Endothelial cell of umbilical vein (primary cell): ENCODE data around the gene SERPINE1. TPM values are rescaled to one million over a fixed set of nuclear protein-coding genes. Genes with fewer than 3 reads are reported as not detected.

Experiments
- BruUV-seq: library from RNA; stranded (reverse); fragments of 400-500 nt; replicated peaks from 2 replicates; lab custom pipeline; 2021; lab: Mats Ljungman, UMichigan
- CTCF ChIA-PET: fragments of 300-600, 350-600 bp; sonication (Branson Sonifier 250); formaldehyde crosslinking; loops from one replicate; lab custom pipeline; 2021; ENCODE audit warnings: antibody characterized with exemption, inconsistent platforms; lab: Charles Lee
- POLR2A ChIA-PET: fragments of 300-600, 350-600 bp; sonication (Branson Sonifier 250); formaldehyde crosslinking; loops from one replicate; lab custom pipeline; 2021; ENCODE audit warnings: antibody characterized with exemption, inconsistent platforms; lab: Charles Lee
- DNase-seq: peaks from one replicate; pipeline ENCODE4 v3.0.0-alpha.2; 2011; ENCODE audit warnings: low read depth, low spot score
- FAIRE-seq: peaks from 2 replicates; lab custom pipeline; 2011; peaks lifted over from hg19 to GRCh38; lab: Jason Lieb, UNC
- H2AFZ ChIP-seq: 2 replicates; pipeline ENCODE4 v1.6.0; 2012; ENCODE audit warnings: low read depth, low read length, control low read depth, inconsistent platforms
- H3K27ac ChIP-seq: 2 replicates; pipeline ENCODE4 v1.5.1; 2011; ENCODE audit warnings: low read depth, mild to moderate bottlenecking, control low read depth, low read length, moderate library complexity; ENCODE audit not compliant: insufficient read depth
- H3K27me3 ChIP-seq, 2 experiments: 2 replicates each; pipeline versions ENCODE4 v1.6.0 to v1.6.1; 2011; ENCODE audit warnings: low read length in 2 of 2, mixed read lengths in 1 of 2; ENCODE audit not compliant: control insufficient read depth in 2 of 2, insufficient read depth in 2 of 2
- H3K36me3 ChIP-seq, 2 experiments: 2 replicates in 1 of 2; 3 replicates in 1 of 2; pipeline ENCODE4 v1.5.1; 2011; ENCODE audit warnings: low read length in 2 of 2, mild to moderate bottlenecking in 1 of 2, moderate library complexity in 1 of 2; ENCODE audit not compliant: control insufficient read depth in 2 of 2, insufficient read depth in 2 of 2; ENCODE audit errors: extremely low read depth in 1 of 2
- H3K4me1 ChIP-seq: 3 replicates; pipeline ENCODE4 v1.5.1; 2011; ENCODE audit warnings: mild to moderate bottlenecking, low read length; ENCODE audit not compliant: control insufficient read depth, insufficient read depth; ENCODE audit errors: extremely low read depth
- H3K4me2 ChIP-seq: 2 replicates; pipeline ENCODE4 v1.6.1; 2011; ENCODE audit warnings: low read length, control low read depth, mixed read lengths; ENCODE audit not compliant: insufficient read depth
- H3K4me3 ChIP-seq, 3 experiments: fragments of 200-600 bp in 1 of 3; sonication (generic), shearing (Covaris generic) in 1 of 3; replicated peaks in 1 of 3; 2 replicates each; pipeline ENCODE4 v1.5.1; 2011 to 2016; ENCODE audit warnings: control low read depth in 3 of 3, low read length in 3 of 3, mild to moderate bottlenecking in 2 of 3, inconsistent platforms in 1 of 3, low read depth in 1 of 3, moderate library complexity in 1 of 3; ENCODE audit not compliant: insufficient read depth in 1 of 3
- H3K79me2 ChIP-seq: 2 replicates; pipeline ENCODE4 v1.6.0; 2012; ENCODE audit warnings: low read length, inconsistent platforms; ENCODE audit not compliant: control insufficient read depth, insufficient read depth
- H3K9ac ChIP-seq: replicated peaks from 2 replicates; pipeline ENCODE3; 2011; ENCODE audit warnings: low read length, control low read depth; ENCODE audit not compliant: insufficient read depth; ENCODE audit errors: extremely low read depth
- H3K9me1 ChIP-seq: replicated peaks from 3 replicates; pipeline ENCODE4 v1.6.0; 2011; ENCODE audit warnings: mild to moderate bottlenecking, low read length; ENCODE audit not compliant: control insufficient read depth, insufficient read depth; ENCODE audit errors: extremely low read depth
- H3K9me3 ChIP-seq: replicated peaks from 2 replicates; pipeline ENCODE4 v1.5.1; 2012; ENCODE audit warnings: low read length, inconsistent platforms; ENCODE audit not compliant: control insufficient read depth, insufficient read depth
- H4K20me1 ChIP-seq: replicated peaks from 2 replicates; pipeline ENCODE3; 2011; ENCODE audit warnings: mild to moderate bottlenecking, low read length; ENCODE audit not compliant: control insufficient read depth, insufficient read depth; ENCODE audit errors: extremely low read depth
- EZH2 ChIP-seq: IDR thresholded peaks from 2 replicates; pipeline ENCODE4 v1.6.1; 2012; ENCODE audit warnings: borderline replicate concordance, low read depth, mild to moderate bottlenecking, moderate library complexity, low read length, inconsistent platforms; ENCODE audit not compliant: severe bottlenecking
- POLR2AphosphoS5 ChIP-seq: IDR thresholded peaks from 2 replicates; pipeline ENCODE4 v1.6.1; 2012; ENCODE audit warnings: low read depth, mild to moderate bottlenecking, control low read depth, low read length, moderate library complexity; ENCODE audit not compliant: insufficient read depth
- dilution Hi-C: fragments of 300-500 bp; cut with MboI; formaldehyde crosslinking; loops from one replicate; pipeline ENCODE4 v1.15.0; 2019; ENCODE audit warnings: low sequenced_read_pairs; ENCODE audit not compliant: extremely low pct_ligation_motif_present
- intact Hi-C: fragments of 100-400 bp; cut with micrococcal nuclease; formaldehyde crosslinking; loops from one replicate; pipeline ENCODE4 v1.10.0; 2022
- polyA plus RNA-seq, 4 experiments: library from polyadenylated mRNA; depleted of rRNA in 3 of 4; stranded (reverse) in 3 of 4; unstranded in 1 of 4; fragments of >200 nt; gene quantifications; 2 replicates each; pipeline versions ENCODE4 v1.2.1 to v1.2.3, GENCODE V29; 2011 to 2012; ENCODE audit warnings: missing spikeins in 1 of 4
- total RNA-seq: library from RNA; stranded (reverse); gene quantifications from 2 replicates; pipeline ENCODE4 v1.2.3, GENCODE V29; 2021
- TF ChIP-seq, protein P1 (sequence below), 2 donors: IDR thresholded peaks; 1 replicate in 1 of 2; 2 replicates in 1 of 2; pipeline ENCODE4 v1.5.1; 2011; ENCODE audit warnings: low read length in 2 of 2, mild to moderate bottlenecking in 2 of 2, moderate library complexity in 2 of 2, control low read depth in 1 of 2, inconsistent platforms in 1 of 2, low read depth in 1 of 2; ENCODE audit not compliant: insufficient read depth in 1 of 2; ENCODE audit errors: extremely low read depth in 1 of 2
- TF ChIP-seq, protein P2 (sequence below): IDR thresholded peaks from 2 replicates; pipeline ENCODE4 v1.6.1; 2011; ENCODE audit not compliant: insufficient read depth, insufficient read length

SERPINE1 gene
- total and polyA plus RNA-seq, 2 donors (not counting 3 experiments of a cell fraction or from before 2014, with no cell fraction given): 2,296 to 4,637 TPM

DNA sequence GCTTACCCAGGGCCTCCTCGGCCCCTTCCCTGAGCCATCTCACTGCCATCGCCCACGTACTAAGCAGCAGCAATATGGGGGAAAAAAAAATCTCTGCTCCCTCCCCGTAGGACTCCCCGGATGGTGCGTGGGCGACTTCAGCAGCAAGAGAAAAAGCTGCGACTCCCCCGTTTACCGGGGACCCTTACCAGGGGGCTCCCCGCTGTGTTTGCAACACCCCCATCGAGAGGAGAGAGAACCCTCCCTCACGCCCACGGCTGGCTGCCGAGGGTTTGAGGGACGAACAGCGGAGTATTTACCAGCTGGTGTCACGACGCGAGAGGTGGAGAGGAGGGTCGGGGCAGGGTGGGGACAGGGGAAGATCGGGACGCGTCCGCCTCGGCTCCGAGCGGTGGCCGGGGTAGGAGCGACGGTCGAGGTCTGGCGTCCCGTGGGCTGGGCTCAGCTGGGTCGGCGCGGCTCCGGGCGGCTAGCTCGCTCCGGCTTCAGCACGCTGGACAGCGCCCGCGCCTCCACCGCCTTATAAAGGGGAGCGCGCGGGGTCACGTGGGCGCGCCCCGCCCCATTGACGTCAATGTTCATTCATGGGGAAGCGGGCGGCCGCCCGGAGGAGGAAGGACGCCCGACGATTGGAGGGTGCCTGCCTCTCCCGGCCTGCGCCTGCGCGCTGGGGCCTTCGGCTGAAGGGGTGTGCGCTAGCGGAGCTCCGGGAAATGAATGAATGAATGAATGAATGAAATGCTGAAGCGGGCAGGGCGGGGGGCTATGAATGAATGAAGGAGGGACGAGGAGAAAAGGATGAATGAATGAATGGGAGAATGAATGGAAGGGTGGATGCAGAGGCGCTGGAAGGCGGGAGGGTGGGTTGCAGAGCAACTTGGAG is 38.4 kb downstream of the SERPINE1 start, which contains the start of gene VGF:
Gene VGF, minus strand, starts transcription at position 495 of the 883 bp plus-strand sequence. CDS start 726 bp downstream, outside the sequence.
- Histone ChIP-seq H4K20me1 (no peaks in the 10 kb centered on the region), H3K79me2 (no peaks in the 10 kb centered on the region), H3K9ac (no peak within 1 kb of the TSS), H3K4me2 (no peak within 1 kb of the TSS), H3K9me1 (no peaks in the 10 kb centered on the region), H3K4me3 (no peak within 1 kb of the TSS), H3K9me3 (no peaks in the 10 kb centered on the region), H2AFZ (no peak within 1 kb of the TSS), H3K27ac (no peak within 1 kb of the TSS), H3K4me1 (peaks cover 16% of the 10 kb centered on the region), H3K36me3 (no peaks in the 10 kb centered on the region), H3K27me3 (peaks cover 52 to 58% of the 10 kb centered on the region in 2 experiments)
- TF ChIP-seq POLR2AphosphoS5 (peak; percentile 58), EZH2 (peak; percentile 39)
- TF ChIP-seq, protein P1, sequence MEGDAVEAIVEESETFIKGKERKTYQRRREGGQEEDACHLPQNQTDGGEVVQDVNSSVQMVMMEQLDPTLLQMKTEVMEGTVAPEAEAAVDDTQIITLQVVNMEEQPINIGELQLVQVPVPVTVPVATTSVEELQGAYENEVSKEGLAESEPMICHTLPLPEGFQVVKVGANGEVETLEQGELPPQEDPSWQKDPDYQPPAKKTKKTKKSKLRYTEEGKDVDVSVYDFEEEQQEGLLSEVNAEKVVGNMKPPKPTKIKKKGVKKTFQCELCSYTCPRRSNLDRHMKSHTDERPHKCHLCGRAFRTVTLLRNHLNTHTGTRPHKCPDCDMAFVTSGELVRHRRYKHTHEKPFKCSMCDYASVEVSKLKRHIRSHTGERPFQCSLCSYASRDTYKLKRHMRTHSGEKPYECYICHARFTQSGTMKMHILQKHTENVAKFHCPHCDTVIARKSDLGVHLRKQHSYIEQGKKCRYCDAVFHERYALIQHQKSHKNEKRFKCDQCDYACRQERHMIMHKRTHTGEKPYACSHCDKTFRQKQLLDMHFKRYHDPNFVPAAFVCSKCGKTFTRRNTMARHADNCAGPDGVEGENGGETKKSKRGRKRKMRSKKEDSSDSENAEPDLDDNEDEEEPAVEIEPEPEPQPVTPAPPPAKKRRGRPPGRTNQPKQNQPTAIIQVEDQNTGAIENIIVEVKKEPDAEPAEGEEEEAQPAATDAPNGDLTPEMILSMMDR (IDR thresholded peaks at IDR 0.05; ENCODE audit: extremely low read depth in 1 of 2, insufficient read depth in 1 of 2, low read depth in 1 of 2, low read length in 2 of 2): no peak
- TF ChIP-seq, protein P2, sequence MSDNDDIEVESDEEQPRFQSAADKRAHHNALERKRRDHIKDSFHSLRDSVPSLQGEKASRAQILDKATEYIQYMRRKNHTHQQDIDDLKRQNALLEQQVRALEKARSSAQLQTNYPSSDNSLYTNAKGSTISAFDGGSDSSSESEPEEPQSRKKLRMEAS: peak; percentile 95
- CTCF ChIA-PET: interaction anchor here (1.0 to 2.6 kb wide), 10 partner anchors 9 to 125 kb away, joined by 3 to 34 read pairs (median 5); partner anchors contain the start of gene AP1S1
- FAIRE-seq (peak; percentile 83), DNase-seq (peak; percentile 86)
- no TSS peak for BruUV-seq
- POLR2A ChIA-PET: no interaction called here
- dilution Hi-C loops: no loop called here
- intact Hi-C loops: loop anchor here (1.0 to 10.0 kb wide), 2 partner anchors 21 to 271 kb away; partner anchors contain the start of gene ACHE
